HG03103 (cell line): Measurements from ENCODE around the gene PEBP1.
A peak's percentile ranks its signal among the peaks of the same experiment; 100 is the strongest.

Source experiments
- ATAC-seq: cut with Tn5 transposase; IDR thresholded peaks from one replicate; pipeline ENCODE4 v1.9.1; 2021; ENCODE audit warnings: low read depth; ENCODE audit not compliant: unreplicated experiment

Gene PEBP1

DNA sequence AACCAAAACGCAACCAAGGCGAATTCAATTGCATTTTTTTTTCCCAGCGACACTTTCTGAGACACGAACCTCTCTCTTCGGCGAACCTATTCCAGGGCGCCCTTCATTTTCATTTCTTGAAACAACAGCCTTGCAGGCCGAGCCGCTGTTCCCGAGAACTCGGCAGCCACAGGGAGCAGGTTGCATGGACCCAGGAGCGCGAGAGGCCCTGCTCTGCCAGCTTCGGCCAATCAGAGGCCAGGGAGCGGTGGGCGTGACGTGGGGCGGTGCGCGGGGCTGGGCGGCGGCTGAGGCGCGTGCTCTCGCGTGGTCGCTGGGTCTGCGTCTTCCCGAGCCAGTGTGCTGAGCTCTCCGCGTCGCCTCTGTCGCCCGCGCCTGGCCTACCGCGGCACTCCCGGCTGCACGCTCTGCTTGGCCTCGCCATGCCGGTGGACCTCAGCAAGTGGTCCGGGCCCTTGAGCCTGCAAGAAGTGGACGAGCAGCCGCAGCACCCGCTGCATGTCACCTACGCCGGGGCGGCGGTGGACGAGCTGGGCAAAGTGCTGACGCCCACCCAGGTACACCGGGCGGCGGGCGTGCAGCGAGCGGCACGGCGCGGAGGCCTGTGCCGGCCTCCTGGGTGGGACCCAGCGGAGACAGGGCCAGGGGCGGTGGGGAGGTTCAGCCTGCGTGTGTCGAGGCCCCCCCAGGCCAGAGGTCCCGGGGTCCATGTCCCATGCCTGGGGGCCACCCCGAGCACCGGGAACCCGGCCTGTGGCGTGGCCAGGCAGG is at the start of gene PEBP1:
Gene PEBP1 (plus strand): TSS at position 337 of the 771 bp plus-strand sequence. CDS start 86 bp downstream, at position 423.
- peak; percentile 99 for ATAC-seq

DNA sequence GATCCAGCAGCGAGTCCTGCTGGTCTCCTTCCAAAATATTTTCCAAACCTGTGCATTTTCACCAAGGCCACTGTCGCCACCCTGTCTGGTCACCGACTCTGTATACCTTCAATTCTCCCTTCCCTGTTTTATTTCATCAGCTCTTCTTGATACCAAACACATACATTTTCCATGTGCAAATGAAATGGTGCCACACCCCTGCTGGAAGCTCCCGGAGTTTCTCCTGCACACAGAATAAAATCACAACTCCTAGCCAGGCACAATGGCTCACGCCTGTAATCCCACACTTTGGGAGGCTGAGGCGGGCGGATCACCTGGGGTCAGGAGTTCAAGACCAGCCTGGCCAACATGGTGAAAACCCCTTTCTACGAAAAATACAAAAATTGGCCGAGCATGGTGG is 46.1 kb upstream of the PEBP1 start:
- ATAC-seq, result no peak

- no peak for ATAC-seq
Measured at GRCh38 chr12:118094039-118094438, 41.9 kb upstream of the PEBP1 start.

DNA sequence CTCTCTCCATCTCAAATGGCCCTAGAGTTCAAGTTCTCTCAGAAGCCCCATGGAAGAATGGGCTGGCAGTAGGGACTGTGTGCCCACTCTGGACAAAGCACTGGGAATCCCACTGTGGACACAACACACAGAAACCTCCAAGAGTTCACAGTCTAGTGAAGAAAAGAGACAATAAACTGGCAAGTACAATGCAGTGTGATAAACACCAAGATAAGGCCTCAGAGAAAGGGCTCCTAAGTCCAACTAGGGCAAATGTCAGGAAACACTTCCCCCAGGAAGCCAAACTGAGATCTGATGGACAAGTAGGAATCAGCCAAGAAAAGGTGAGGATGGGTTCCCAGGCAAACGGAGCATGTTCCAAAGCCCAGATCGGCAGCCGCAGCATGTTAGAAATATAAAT is 37.5 kb upstream of the PEBP1 start:
- ATAC-seq, result no peak

- ATAC-seq, result no peak
Measured at GRCh38 chr12:118098911-118099671, 36.8 kb upstream of the PEBP1 start.

GRCh38 chr12:118101051-118101450 is 34.9 kb upstream of the PEBP1 start:
- no peak for ATAC-seq

DNA sequence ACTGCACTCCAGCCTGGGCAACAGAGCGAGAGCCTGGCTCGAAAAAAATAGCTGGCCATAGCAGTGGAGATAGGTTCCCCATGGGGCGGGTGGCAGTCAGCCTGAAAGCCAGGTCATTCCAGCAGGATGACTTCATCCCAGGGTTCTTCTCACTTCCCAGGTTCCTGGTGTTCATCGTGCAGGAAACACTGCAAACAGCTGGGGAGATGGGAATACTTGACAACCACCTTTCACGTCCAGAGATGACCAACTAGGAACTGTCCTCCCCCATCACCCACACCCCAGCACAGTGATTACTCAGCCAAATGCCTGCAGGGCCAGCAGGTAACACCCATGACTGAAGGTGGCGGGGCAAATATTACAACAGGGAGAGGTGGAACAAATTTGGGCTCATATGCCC is 33.9 kb upstream of the PEBP1 start:
- ATAC-seq, result no peak

DNA sequence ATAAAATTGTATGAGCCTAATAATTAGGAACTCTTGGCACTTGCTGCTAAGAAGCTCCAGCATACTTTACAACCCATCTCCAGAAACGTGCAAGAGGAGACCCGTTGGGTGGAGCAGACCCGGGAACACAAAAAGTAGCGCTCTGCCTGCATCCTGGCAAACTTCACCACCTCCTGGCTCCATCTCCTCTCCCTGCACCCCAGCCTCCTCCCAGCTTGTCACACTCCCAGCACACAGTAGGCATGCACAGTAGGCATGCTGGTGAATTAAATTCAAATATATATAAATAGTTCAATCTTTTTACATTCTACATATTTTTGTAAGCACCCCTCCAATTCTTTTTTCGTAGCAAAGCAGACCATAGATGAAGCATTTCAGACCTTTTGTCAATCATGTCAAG is 33.3 kb upstream of the PEBP1 start:
- no peak for ATAC-seq

DNA sequence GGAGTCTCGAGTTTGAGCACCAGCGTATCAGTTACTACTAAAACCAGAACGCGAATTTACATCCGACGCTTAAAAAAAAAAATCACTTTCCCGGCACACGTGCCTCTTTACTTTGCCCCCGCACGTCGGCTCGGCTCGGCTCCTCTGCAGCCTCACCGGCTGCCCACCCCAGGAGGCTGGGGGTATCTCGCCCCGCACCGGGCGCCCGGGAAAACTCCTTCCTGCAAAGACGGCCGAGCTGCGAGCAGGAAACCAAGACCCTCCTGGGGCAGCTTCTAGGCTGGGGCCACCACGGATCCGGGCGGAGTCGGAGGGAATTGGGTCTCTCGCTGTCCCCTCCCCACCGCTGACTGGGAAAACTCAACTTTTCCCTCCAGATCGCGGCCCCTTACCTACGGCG is 32.7 kb upstream of the PEBP1 start:
- no peak for ATAC-seq

- ATAC-seq, result no peak
Measured at GRCh38 chr12:118103601-118104382, 32.1 kb upstream of the PEBP1 start, which contains the start of gene VSIG10. Gene VSIG10 (minus strand): TSS chr12:118104011. CDS start chr12:118103671, 340 bp downstream.

- no peak for ATAC-seq
Measured at GRCh38 chr12:118107011-118107410, 28.9 kb upstream of the PEBP1 start.

DNA sequence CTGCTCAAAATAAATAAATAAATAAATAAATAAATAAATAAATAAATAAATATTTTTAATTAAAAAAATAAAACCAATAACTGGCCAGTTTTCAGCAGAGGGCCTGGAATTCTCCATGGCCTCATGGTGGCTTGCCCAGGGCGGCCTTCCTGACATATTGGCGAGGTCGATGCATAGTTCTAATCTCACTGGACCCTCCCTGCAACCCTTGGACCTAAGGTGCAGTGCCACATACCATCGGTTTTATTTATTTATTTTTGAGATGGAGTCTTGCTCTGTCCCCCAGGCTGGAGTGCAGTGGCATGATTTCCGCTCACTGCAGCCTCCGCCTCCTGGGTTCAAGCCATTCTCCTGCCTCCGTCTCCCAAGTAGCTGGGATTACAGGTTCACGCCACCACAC is 28.2 kb upstream of the PEBP1 start:
- ATAC-seq, result no peak

DNA sequence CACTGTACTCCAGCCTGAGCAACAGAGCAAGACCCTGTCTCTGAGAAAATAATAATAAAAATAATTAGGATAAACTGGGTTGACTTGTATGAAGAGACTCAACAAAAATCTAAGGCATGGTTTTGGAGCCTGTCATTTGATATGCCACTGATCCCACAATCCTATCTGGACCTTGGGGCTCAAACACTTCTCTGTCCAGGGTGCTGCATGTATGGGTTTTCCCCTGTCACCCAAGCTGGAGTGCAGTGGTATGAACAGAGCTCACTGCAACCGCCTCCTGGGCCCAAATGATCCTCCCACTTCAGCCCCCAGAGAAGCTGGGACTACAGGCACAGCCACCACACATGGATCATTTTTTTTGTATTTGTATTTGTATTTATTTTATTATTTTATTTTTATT is 26.8 kb upstream of the PEBP1 start:
- ATAC-seq, result no peak

GRCh38 chr12:118119449-118119879 is 16.5 kb upstream of the PEBP1 start:
- no peak for ATAC-seq

- peak; percentile 65 for ATAC-seq
Measured at GRCh38 chr12:118120579-118121363, 15.2 kb upstream of the PEBP1 start.

DNA sequence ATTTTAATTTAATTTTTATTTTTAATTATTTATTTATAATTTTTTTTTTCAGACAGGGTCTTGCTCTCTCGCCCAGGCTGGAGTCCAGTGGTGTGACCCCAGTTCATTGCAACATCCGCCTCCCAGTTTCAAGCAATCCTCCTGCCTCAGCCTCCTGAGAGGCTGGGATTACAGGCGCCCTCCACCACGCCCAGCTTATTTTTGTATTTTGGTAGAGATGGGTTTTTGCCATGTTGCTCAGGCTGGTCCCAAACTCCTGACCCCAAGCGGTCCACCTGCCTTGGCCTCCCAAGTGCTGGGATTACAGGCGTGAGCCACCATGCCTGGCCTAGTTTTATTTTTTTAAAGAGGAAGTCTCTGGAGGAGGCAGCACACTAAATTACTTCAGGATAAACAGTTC is 13.7 kb upstream of the PEBP1 start:
- ATAC-seq, result no peak

DNA sequence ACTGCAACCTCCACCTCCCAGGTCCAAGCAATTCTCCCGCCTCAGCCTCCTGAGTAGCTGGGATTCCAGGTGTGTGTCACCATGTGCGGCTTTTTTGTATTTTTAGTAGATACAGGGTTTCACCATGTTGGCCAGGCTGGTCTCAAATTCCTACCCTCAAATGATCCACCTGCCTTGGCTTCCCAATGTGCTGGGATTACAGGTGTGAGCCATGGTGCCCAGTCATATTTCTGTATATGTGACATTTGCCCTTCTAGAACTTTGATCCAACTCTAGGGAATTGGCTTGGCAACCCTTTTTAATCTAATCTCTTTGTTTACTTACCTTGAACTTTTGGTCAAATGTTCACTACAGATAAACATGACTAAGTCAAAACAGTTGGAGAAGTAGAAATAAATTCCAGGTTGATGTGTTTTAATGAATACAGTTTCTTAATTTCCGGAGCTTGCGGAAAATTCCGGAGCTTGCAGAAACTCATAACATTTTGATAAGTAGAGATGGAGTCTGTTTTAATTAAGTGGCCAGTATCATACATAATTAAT is 11.5 kb upstream of the PEBP1 start:
- no peak for ATAC-seq

DNA sequence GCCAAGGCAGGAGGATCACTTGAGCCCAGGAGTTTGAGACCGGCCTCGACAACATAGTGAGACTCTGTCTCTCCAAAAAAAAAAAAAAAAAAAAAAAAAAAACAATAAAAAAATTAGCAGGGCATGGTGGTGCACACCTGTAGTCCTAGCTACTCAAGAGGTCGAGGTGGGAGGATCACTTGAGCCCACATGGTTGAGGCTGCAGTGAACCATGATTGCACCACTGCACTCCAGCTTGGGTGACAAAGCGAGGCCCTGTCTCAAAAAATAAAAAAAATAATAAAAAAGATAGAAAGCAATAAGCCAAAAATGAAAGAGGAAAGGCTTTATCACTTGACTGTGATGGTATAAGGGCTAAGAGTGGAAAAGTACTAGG is 10.2 kb upstream of the PEBP1 start:
- ATAC-seq, result no peak

DNA sequence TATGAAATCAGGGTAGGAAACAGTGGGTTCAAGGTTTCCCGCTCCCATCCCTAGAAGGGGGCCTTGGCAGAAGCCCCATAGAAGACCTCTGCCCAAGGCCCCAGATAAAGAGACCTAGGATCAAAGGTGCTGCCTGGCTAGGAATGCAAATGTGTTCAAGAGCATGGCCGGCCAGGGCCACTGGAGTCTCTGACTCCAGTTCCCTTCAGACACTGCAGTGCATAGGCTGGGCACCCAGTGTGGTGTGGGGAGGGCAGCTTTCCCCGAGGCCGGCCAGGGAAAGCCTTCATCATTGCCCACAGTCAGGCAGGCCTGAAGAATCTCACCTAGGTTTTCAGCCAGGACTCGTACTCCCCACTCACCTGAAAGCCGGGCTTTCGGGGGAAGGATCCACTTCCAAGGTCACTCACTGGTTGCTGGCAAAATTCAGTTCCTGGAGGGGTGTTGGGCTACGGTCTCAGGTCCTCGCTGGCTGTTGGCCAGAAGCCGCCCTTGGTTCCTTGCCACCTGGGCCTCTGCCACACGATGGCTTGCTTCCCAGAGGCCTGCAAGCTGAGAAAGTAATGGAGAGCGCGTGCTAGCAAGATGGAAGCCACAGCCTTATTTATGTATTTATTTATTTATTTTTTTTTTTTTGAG is 9.7 kb upstream of the PEBP1 start:
- no peak for ATAC-seq

GRCh38 chr12:118127867-118128266 is 8.1 kb upstream of the PEBP1 start:
- ATAC-seq, result no peak
